Colon (tissue), 2 donors: Measurements from ENCODE around the gene MED10.

Experiments used
- FAIRE-seq: peaks from 2 replicates; lab custom pipeline; 2012; peaks lifted over from hg19 to GRCh38; lab: Jason Lieb, UNC
- donor health status: control.
- donor health status: control.

The MED10 gene

DNA sequence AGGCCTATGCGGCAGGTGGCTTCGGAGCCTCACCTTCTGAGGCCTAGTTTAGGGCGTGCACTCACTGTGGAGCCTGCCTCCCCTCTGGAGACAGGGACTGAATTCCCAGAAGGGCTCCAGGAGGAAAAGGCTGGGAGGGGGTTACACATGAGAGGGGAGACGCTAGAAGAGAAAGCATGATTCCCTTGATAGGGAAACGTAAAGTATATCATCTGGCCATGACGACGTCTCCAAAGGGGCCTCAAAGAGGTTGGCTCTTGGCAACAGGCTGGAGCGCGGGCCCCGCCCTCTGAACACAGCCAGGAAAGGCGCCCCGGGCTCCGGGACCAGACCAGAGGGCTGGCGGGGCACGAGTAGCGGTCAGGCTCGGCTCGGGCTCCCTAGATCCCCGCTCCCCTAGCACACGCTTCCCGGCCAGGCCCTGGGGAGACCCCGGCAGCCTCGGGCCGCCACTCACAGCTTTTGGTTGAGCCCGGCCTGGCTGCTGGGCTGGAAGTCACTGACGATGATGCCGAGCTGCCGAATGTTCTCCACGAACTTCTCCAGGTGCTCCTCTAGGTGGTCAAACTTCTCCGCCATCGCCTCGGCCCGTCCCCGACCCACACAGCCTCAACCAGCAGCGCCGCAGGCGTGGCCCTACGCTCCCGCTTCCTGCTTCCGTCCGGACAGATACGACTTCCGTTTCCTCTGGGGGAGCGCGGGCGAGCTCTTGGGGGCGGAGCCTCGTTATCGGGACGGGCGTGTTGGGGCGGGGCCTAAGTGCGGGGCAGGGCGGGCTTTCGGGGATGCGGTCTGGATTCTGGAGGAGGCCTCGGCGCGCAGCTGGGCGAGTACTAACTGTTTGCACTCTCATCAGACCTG lies at the start of gene MED10:
MED10 (minus strand) TSS at position 643 of the 861 bp plus-strand sequence; CDS start at position 579, 64 bp downstream.
- FAIRE-seq, result no peak

- FAIRE-seq, result no peak
Measured at GRCh38 chr5:6427694-6428093, 49.3 kb upstream of the MED10 start.

DNA sequence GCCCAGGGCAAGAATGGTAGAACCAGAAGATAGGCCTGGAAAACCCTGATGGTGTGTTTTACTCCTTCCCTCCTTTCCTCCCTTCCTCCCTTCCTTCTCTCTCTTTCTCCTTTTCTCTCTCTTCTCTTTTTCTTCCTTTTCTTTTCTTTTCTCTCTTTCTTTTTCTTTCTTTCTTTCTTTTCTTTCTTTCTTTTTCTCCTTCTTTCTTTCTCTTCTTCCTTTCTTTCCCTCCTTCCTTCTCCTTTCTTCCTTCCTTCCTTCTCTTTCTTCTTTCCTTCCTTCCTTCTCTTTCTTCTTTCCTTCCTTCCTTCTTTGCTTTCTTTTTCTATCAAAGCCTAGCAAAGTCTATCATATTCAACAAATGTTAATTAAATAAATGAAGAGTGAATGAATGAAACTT lies 46.4 kb upstream of the MED10 start:
- no peak for FAIRE-seq

- no peak for FAIRE-seq
Measured at GRCh38 chr5:6424110-6424659, 45.8 kb upstream of the MED10 start.

- no peak for FAIRE-seq
Measured at GRCh38 chr5:6423327-6424109, 45.2 kb upstream of the MED10 start.

GRCh38 chr5:6419340-6419852 lies 41.0 kb upstream of the MED10 start:
- FAIRE-seq, result no peak

DNA sequence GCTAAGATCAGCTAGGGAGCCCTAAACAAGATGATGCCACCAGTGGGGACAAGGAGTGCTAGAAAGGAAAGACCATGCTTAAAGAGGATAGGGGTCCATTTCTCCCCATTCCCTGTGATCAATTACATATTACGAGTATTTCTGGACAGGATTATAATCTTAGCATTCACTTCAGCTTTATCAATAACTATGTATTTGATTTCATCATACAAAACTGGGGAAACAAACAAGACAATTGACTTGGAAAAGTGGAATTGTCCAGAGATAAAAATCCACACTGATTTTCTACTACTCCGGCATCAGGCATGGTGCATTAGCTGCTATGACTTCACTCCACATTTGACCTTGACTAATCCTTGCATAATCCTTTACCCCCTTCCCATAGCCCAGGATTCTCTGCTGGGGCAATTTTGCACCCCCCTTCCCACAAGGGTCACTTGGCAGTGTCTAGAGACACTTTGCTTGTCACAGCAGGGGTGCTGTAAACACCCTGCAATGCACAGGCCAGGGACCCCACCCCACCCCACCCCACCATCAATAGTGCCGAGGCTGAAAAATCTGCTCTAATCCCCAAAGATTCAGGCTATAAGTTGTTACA lies 40.4 kb upstream of the MED10 start:
- no peak for FAIRE-seq

DNA sequence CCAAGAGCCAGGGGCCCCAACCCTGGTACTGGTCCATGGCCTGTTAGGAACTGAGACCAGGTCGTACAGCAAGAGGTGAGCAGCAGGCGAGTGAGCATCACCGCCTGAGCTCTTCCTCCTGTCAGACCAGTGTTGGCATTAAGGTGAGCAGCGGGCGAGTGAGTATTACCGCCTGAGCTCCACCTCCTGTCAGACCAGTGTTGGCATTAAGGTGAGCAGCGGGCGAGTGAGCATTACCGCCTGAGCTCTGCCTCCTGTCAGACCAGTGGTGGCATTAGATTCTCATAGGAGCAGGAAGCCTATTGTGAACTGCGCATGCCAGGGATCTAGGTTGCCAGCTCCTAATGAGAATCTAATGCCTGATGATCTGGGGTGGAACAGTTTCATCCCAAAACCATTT lies 39.3 kb upstream of the MED10 start:
- FAIRE-seq, result no peak

GRCh38 chr5:6412811-6413210 lies 34.5 kb upstream of the MED10 start:
- no peak for FAIRE-seq

DNA sequence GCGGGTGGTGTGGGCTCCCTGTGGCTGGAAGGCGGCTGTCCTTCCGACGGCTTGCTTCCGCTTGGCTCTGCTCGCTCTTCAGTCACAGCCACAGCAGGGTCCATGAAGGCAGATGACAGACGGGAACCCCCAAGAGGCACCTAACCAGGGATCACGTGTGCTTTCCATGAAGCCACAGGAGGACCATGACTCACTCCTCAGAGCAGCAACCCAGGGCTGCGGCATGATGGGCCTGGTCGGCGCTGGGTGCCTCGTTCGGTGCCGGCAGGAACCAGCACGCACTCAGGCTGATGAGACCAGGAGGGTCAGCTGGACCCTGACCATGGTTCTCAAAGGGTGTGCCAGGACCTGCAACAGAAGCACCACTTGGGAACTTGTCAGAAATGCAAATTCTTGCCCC lies 32.8 kb upstream of the MED10 start:
- FAIRE-seq, result no peak

GRCh38 chr5:6410421-6410820 lies 32.1 kb upstream of the MED10 start:
- no peak for FAIRE-seq

- no peak for FAIRE-seq
Measured at GRCh38 chr5:6408627-6409446, 30.5 kb upstream of the MED10 start.

DNA sequence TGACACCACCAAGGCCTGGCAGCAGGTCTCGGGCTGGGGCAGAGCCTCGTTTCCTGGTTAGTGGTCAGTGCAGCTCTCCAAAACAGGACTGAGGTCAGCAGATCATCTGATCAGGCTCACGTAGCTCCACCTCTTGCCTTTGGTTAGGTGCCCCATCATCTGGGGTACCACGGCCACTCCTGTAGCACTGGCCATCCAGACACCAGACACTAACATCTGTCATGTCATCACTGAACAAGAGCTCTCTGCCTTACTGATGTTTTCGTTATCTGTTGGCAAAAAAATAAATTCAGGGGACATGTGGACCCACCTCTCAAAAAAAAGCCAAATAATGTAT lies 29.9 kb upstream of the MED10 start:
- FAIRE-seq, result no peak

DNA sequence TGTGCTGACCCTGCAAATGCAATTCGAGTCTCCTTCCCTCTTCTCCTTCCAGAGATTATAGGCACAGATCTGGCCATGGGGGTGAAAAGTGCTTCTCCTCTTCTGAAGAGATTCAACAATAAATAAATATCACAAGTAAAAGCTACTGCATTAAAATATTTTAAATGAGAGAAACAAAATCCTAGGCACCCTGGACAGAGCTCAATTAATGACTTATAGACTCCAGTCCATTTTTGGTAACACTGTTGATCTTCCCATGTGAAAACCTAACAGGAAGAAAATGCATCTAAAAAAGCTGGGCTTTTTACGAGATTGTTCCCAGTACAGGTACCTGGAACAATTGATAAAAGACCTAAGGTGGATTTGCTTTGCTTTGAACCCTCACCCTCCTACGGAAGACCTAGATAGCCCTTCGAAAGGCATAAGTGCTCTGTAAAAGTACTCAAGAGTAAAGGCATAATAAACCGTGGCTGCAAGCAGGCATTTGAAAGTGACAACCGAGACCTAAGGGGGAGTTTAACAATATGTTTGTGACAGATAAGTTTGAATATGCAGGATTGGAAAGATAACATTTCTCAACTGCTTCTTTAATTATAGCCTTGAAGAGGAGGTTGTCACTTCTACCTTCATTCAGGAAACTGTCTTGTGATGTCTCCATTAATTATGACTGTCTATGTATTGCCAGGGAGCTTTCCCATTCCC lies 29.4 kb upstream of the MED10 start:
- FAIRE-seq, result no peak

DNA sequence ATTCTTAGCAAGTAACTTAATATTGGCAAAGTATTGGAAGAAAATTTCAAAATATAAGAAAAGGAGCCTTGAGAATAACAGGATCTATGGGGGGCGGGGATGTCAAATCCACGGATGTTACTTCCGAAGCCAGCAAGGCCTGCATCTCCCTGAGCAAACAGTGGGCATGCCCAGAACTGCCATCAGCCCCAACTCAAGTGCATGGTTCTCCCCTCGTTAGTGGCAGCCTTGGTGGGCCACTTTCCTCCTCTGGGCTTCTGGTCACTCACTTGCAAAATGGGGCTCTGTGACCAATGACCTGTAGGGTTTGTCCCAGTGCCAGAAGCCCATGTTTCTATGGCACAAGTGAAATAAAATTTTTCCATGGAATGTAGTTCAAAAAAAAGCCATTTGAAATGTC lies 27.2 kb upstream of the MED10 start:
- no peak for FAIRE-seq

- no peak for FAIRE-seq
Measured at GRCh38 chr5:6404129-6404528, 25.8 kb upstream of the MED10 start.

- no peak for FAIRE-seq
Measured at GRCh38 chr5:6403416-6403815, 25.1 kb upstream of the MED10 start.

DNA sequence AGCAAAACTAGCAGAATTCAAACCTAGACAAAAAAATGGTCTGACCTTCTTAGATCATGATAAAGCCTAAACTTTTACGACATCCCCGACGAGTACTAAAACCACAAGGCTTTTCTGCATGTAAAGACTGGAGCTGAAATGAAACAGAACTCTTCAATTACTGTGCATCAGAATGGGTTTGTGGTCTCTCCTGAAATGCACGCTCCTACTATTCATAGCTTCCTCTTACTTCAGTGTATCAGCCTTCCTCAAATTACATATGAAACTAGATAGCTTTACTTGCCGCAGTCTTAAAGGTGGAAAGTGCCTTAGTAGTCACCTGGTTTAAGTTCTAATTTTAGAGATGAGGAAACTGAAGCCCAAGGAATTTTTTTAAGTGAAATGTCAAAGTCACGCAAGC lies 24.6 kb upstream of the MED10 start:
- no peak for FAIRE-seq

DNA sequence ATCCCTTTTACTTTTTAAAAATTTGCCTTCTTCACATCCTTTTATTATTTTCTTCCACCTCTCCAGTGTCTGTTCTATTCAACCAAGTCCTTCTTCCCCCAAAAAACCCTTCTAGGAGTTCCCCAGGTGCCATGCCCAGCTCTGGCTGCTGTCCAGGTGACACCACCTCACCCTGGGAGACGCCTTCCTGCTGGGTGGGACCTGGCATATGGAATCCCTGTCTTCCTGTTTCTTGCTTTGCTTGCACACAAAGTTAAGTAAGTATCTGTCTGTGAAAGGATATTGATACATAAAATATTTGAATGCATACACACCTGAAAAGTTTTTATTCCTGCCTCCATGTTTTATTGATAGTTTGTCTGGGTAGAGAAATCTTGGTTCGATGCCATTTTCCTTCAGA lies 23.1 kb upstream of the MED10 start:
- no peak for FAIRE-seq

GRCh38 chr5:6399980-6400910 lies 21.9 kb upstream of the MED10 start:
- no peak for FAIRE-seq
